K562 (cell line): Measurements from ENCODE around the gene AGMO. TPM values are rescaled to one million over a fixed set of nuclear protein-coding genes. Genes with fewer than 3 reads are reported as not detected.

Experiments
- ATAC-seq: fragments of 200-7000 bp; cut with Tn5 transposase; 3 replicates; pipeline ENCODE4 v1.9.1; 2020; ENCODE audit warnings: moderate library complexity
- BruUV-seq: library from RNA; stranded (reverse); fragments of 400-500 nt; replicated peaks from 2 replicates; lab custom pipeline; 2021; lab: Mats Ljungman, UMichigan
- CTCF ChIA-PET: fragments of 300-600 bp; formaldehyde crosslinking; extraction: SDS; loops from one replicate; lab custom pipeline; 2021; ENCODE audit warnings: low intra/inter-chr PET ratio; lab: Yijun Ruan, JAX
- POLR2A ChIA-PET: fragments of 300-600, 350-650 bp; sonication (Branson Sonifier 250); formaldehyde crosslinking; extraction: SDS; loops from one replicate; lab custom pipeline; 2021; ENCODE audit warnings: antibody characterized with exemption, inconsistent platforms; lab: Yijun Ruan, JAX
- DNase-seq, 4 experiments: peaks; one replicate each; pipeline versions ENCODE4 v3.0.0 to v3.0.0-alpha.2; 2011 to 2018; ENCODE audit warnings: low spot score in 3 of 4, mixed read lengths in 3 of 4; ENCODE audit errors: extremely low read depth in 1 of 4
- FAIRE-seq: peaks from 2 replicates; lab custom pipeline; 2011; peaks lifted over from hg19 to GRCh38; lab: Jason Lieb, UNC
- H2AFZ ChIP-seq: 2 replicates; pipeline ENCODE4 v1.6.0; 2011; ENCODE audit warnings: low read depth, low read length, control low read depth, inconsistent platforms
- H3K27ac ChIP-seq: fragments of 200-600 bp; 3 replicates; pipeline ENCODE4 v1.8.0; 2011; ENCODE audit warnings: low read depth, mild to moderate bottlenecking, control low read depth, inconsistent platforms, low read length, moderate library complexity, mixed read lengths; ENCODE audit errors: extremely low read depth
- H3K27me3 ChIP-seq, 2 experiments: fragments of 300-600 bp in 1 of 2; 2 replicates in 1 of 2; 3 replicates in 1 of 2; pipeline versions ENCODE4 v1.6.0 to v1.8.0; 2011; ENCODE audit warnings: inconsistent platforms in 2 of 2, low read length in 2 of 2, mild to moderate bottlenecking in 1 of 2, mixed read lengths in 1 of 2, moderate library complexity in 1 of 2; ENCODE audit not compliant: control insufficient read depth in 2 of 2, insufficient read depth in 2 of 2
- H3K36me3 ChIP-seq: fragments of 300-600 bp; 3 replicates; pipeline ENCODE4 v1.8.0; 2011; ENCODE audit warnings: mild to moderate bottlenecking, low read length, inconsistent platforms; ENCODE audit not compliant: control insufficient read depth, insufficient read depth
- H3K4me1 ChIP-seq, 2 experiments: fragments of 200-600 bp in 1 of 2; replicated peaks in 1 of 2; 2 replicates in 1 of 2; 3 replicates in 1 of 2; pipeline versions ENCODE4 v1.5.1 to v1.8.0; 2011; ENCODE audit warnings: inconsistent platforms in 2 of 2, low read length in 2 of 2, mild to moderate bottlenecking in 1 of 2, mixed read lengths in 1 of 2, moderate library complexity in 1 of 2; ENCODE audit not compliant: control insufficient read depth in 2 of 2, insufficient read depth in 2 of 2
- H3K4me2 ChIP-seq: 2 replicates; pipeline ENCODE4 v1.6.1; 2011; ENCODE audit warnings: low read length, control low read depth, inconsistent platforms, mixed read lengths; ENCODE audit not compliant: insufficient read depth
- H3K4me3 ChIP-seq: fragments of 200-600 bp; sonication (generic), shearing (Covaris generic); 2 replicates; pipeline ENCODE4 v1.5.1; 2016; ENCODE audit warnings: control low read depth, inconsistent platforms
- H3K79me2 ChIP-seq: fragments of 200-600 bp; 3 replicates; pipeline ENCODE4 v1.8.0; 2011; ENCODE audit warnings: low read length, inconsistent platforms; ENCODE audit not compliant: control insufficient read depth, insufficient read depth
- H3K9ac ChIP-seq, 2 experiments: 2 replicates each; pipeline versions ENCODE4 v1.6.0 to v1.6.1; 2011; ENCODE audit warnings: low read depth in 2 of 2, low read length in 2 of 2, control low read depth in 1 of 2, inconsistent platforms in 1 of 2, mild to moderate bottlenecking in 1 of 2, mixed read lengths in 1 of 2; ENCODE audit not compliant: insufficient read depth in 1 of 2
- H3K9me1 ChIP-seq: one replicate; pipeline ENCODE4 v1.6.0; 2011; ENCODE audit warnings: inconsistent platforms, mild to moderate bottlenecking, low read length, moderate library complexity; ENCODE audit not compliant: control insufficient read depth, insufficient read depth
- H3K9me3 ChIP-seq: replicated peaks from 2 replicates; pipeline ENCODE4 v1.5.1; 2011; ENCODE audit warnings: low read depth, low read length, inconsistent platforms; ENCODE audit not compliant: control insufficient read depth, insufficient read depth
- H4K20me1 ChIP-seq: replicated peaks from 2 replicates; pipeline ENCODE4 v1.6.1; 2011; ENCODE audit warnings: low read length, inconsistent platforms, mixed read lengths; ENCODE audit not compliant: control insufficient read depth, insufficient read depth
- ATF3 ChIP-seq, 2 experiments: fragments of 450-650 bp in 1 of 2; sonication (generic) in 1 of 2; formaldehyde crosslinking in 1 of 2; IDR thresholded peaks in 1 of 2; conservative IDR thresholded peaks in 1 of 2; 2 replicates each; pipeline versions ENCODE4 v1.6.1 to v1.8.1; 2016 to 2023; ENCODE audit warnings: mild to moderate bottlenecking in 2 of 2, moderate library complexity in 2 of 2, inconsistent platforms in 1 of 2, missing genetic modification reagents in 1 of 2
- CEBPG ChIP-seq, 3 experiments: fragments of 200-800 bp in 1 of 3; sonication (Bioruptor generic) in 1 of 3; sonication (generic) in 1 of 3; formaldehyde crosslinking in 1 of 3; IDR thresholded peaks in 2 of 3; conservative IDR thresholded peaks in 1 of 3; 2 replicates each; pipeline versions ENCODE4 v1.6.1 to v1.8.0; 2016 to 2022; ENCODE audit warnings: missing compliant biosample characterization in 2 of 3, missing genetic modification characterization in 2 of 3, mild to moderate bottlenecking in 1 of 3, missing genetic modification reagents in 1 of 3
- MLLT1 ChIP-seq, 2 experiments: fragments of 450-650 bp; IDR thresholded peaks; 2 replicates each; pipeline ENCODE4 v1.6.1; 2016
- NFATC3 ChIP-seq: fragments of 450-650 bp; IDR thresholded peaks from 2 replicates; pipeline ENCODE4 v1.6.1; 2017; ENCODE audit warnings: mild to moderate bottlenecking
- PCBP1 ChIP-seq: fragments of 200-400 bp; formaldehyde crosslinking; IDR thresholded peaks from 2 replicates; pipeline ENCODE4 v1.6.1; 2018; ENCODE audit warnings: mild to moderate bottlenecking, low read depth, low read length; ENCODE audit not compliant: poor library complexity, severe bottlenecking
- RREB1 ChIP-seq: fragments of 250-450 bp; sonication (Bioruptor Pico); IDR thresholded peaks from 2 replicates; pipeline ENCODE4 v1.4.0; 2020
- SNIP1 ChIP-seq: fragments of 450-650 bp; IDR thresholded peaks from 2 replicates; pipeline ENCODE4 v1.7.1; 2017; ENCODE audit warnings: low read depth, mild to moderate bottlenecking
- TCF15 ChIP-seq: fragments of 250-450 bp; sonication (Bioruptor Pico); IDR thresholded peaks from 2 replicates; pipeline ENCODE4 v1.8.0; 2022; ENCODE audit warnings: moderate library complexity, mild to moderate bottlenecking, inconsistent platforms
- TRIM25 ChIP-seq: fragments of 450-650 bp; IDR thresholded peaks from 2 replicates; pipeline ENCODE4 v1.7.0; 2016; ENCODE audit warnings: borderline replicate concordance
- ZNF133 ChIP-seq: fragments of 250-450 bp; sonication (Bioruptor Pico); IDR thresholded peaks from 2 replicates; pipeline ENCODE4 v1.4.0; 2020; ENCODE audit warnings: mild to moderate bottlenecking
- ZNF354B ChIP-seq: fragments of 250-450 bp; sonication (Bioruptor Pico); IDR thresholded peaks from 2 replicates; pipeline ENCODE4 v1.4.0; 2020
- WGBS: fragments of 100-300 bp; shearing (Covaris generic); methylation state at CpG from one replicate; pipeline ENCODE4 v1.1.6; 2016; ENCODE audit warnings: low coverage, mixed read lengths; ENCODE audit not compliant: insufficient coverage; ENCODE audit errors: missing lambda C conversion rate; 5-methylcytosine and 5-hydroxymethylcytosine counted together
- in situ Hi-C: fragments of 300-500 bp; cut with MboI; formaldehyde crosslinking; loops from 4 replicates; pipeline ENCODE4 v1.15.0; 2018; ENCODE audit warnings: inconsistent platforms, mixed read lengths
- intact Hi-C: fragments of 100-400 bp; cut with micrococcal nuclease; formaldehyde crosslinking; loops from 2 replicates; pipeline ENCODE4 v1.14.2; 2022
- polyA plus RNA-seq, 8 experiments: library from polyadenylated mRNA; depleted of rRNA in 4 of 8; stranded (reverse) in 5 of 8; unstranded in 3 of 8; fragments of >200 nt; fragmentation: Nextera tagmentation in 2 of 8; fragmentation: Illumina TruSeq in 1 of 8; extraction: Ambion mirVana in 2 of 8; extraction: Trizol in 1 of 8; gene quantifications; 2 replicates each; pipeline versions ENCODE4 v1.2.1 to v1.2.3, GENCODE V29; 2011 to 2014; ENCODE audit warnings: inconsistent platforms in 1 of 8, missing spikeins in 1 of 8
- total RNA-seq, 7 experiments: library from RNA; depleted of rRNA in 6 of 7; stranded (reverse); fragments of >200 nt in 6 of 7; fragmentation: Illumina TruSeq in 2 of 7; extraction: Trizol in 2 of 7; gene quantifications; 2 replicates each; pipeline versions ENCODE4 v1.2.1 to v1.2.3, GENCODE V29; 2011 to 2021; ENCODE audit warnings: low replicate concordance in 1 of 7

Gene AGMO
- total and polyA plus RNA-seq, 9 of the 15 experiments (the other 6 are each of a cell fraction or from before 2014, with no cell fraction given): 0.30 to 1.4 (median 0.69) TPM; not detected in 1

GRCh38 chr7:15239801-15240200, 322.0 kb downstream of the AGMO start:
- POLR2A ChIA-PET: no interaction called here
- Histone ChIP-seq H3K9ac (no peak overlapping the region), H3K36me3 (no peaks in the 10 kb centered on the region), H3K79me2 (no peaks in the 10 kb centered on the region), H4K20me1 (no peaks in the 10 kb centered on the region), H3K4me3 (no peak overlapping the region), H3K9me1 (no peaks in the 10 kb centered on the region), H3K4me1 (no peaks in the 10 kb centered on the region), H3K27me3 (no peaks in the 10 kb centered on the region), H3K4me2 (no peak overlapping the region), H3K27ac (no peak overlapping the region), H3K9me3 (no peaks in the 10 kb centered on the region; the same call in 1 of the 2 replicates), H2AFZ (no peak overlapping the region)
- ATAC-seq: no peak
- WGBS: 1% methylated on average over 4 of the region's 4 CpGs
- CTCF ChIA-PET: no interaction called here
- no TSS peak for BruUV-seq
- no peak for FAIRE-seq
- DNase-seq: no peak
- intact Hi-C loops (no loop called here), in situ Hi-C loops (no loop called here)
- no peak for TF ChIP-seq MLLT1 (IDR thresholded peaks at IDR 0.05)
- TF ChIP-seq TCF15 (CRISPR knock-in tag): no peak
- TF ChIP-seq SNIP1: no peak
- no peak for TF ChIP-seq TRIM25
- TF ChIP-seq ZNF133 (CRISPR knock-in tag): no peak
- no peak for TF ChIP-seq PCBP1
- no peak for TF ChIP-seq ATF3 (IDR thresholded peaks at IDR 0.05)
- no peak for TF ChIP-seq ATF3 (CRISPR knock-in tag; conservative IDR thresholded peaks at IDR 0.05)
- no peak for TF ChIP-seq NFATC3
- TF ChIP-seq CEBPG (CRISPR knock-in tag; IDR thresholded peaks at IDR 0.05): no peak
- TF ChIP-seq CEBPG (tag; conservative IDR thresholded peaks at IDR 0.05 in 1 of 2, IDR thresholded peaks at IDR 0.05 in 1 of 2): no peak
- no peak for TF ChIP-seq ZNF354B (CRISPR knock-in tag)
- no peak for TF ChIP-seq RREB1
